Nephron progenitor cell (in vitro differentiated cells): ENCODE data around the gene PDE10A.

Experiments used
- DNase-seq: peaks from one replicate; pipeline ENCODE4 v3.0.0; 2021
- H3K27ac Mint-ChIP-seq: 2 replicates; pipeline ENCODE4 v1.8.0; 2021; ENCODE audit warnings: mild to moderate bottlenecking, moderate library complexity, mixed read lengths
- H3K27me3 Mint-ChIP-seq: 2 replicates; pipeline ENCODE4 v1.8.0; 2021; ENCODE audit warnings: mild to moderate bottlenecking, low read depth, mixed read lengths; ENCODE audit not compliant: poor library complexity
- H3K36me3 Mint-ChIP-seq: 2 replicates; pipeline ENCODE4 v1.8.0; 2021; ENCODE audit warnings: low read depth, mixed read lengths
- H3K4me1 Mint-ChIP-seq: 2 replicates; pipeline ENCODE4 v1.8.0; 2021; ENCODE audit warnings: mixed read lengths
- H3K4me3 Mint-ChIP-seq: 2 replicates; pipeline ENCODE4 v1.8.0; 2021; ENCODE audit warnings: mild to moderate bottlenecking, moderate library complexity, mixed read lengths
- H3K9me3 Mint-ChIP-seq: 2 replicates; pipeline ENCODE4 v1.8.0; 2021; ENCODE audit warnings: mild to moderate bottlenecking, moderate library complexity, mixed read lengths
- CTCF ChIP-seq: fragments of 200-600 bp; sonication (generic); IDR thresholded peaks from 2 replicates; pipeline ENCODE4 v1.5.0; 2021; ENCODE audit warnings: antibody characterized with exemption

Gene PDE10A

GRCh38 chr6:165685302-165685701 is 22.3 kb upstream of the PDE10A start:
- no peak for DNase-seq
- Mint-ChIP-seq H3K27me3 (peaks cover 11% of the 10 kb centered on the region), H3K9me3 (peaks cover 9% of the 10 kb centered on the region), H3K4me1 (peaks cover 23% of the 10 kb centered on the region), H3K36me3 (no peaks in the 10 kb centered on the region), H3K4me3 (no peak overlapping the region), H3K27ac (no peak overlapping the region)
- no peak for TF ChIP-seq CTCF

DNA sequence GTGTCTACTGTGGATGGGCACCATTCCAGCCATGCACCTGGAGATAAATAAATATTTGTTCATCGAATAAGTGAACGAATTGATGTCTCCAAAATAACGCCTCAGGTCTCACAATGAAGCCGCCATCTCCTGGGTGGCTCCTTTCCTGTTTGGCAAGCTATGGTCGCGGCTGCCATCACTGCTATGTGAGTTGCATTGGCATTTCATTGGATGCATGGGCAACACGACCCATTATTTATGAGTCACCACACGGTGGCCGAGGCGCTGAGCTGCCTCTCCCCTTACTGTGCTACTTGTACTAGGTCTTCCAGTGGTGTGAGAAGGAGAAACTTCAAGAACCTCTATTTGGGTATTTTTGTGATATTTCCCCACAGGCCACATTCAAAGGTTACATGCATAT is 21.3 kb upstream of the PDE10A start:
- Mint-ChIP-seq H3K27ac (no peak overlapping the region), H3K27me3 (peaks cover 10% of the 10 kb centered on the region), H3K9me3 (peaks cover 1% of the 10 kb centered on the region), H3K4me3 (no peak overlapping the region), H3K36me3 (no peaks in the 10 kb centered on the region), H3K4me1 (peaks cover 33% of the 10 kb centered on the region)
- DNase-seq, result no peak
- TF ChIP-seq CTCF, result no peak

- no peaks in the 10 kb centered on the region for H3K9me3 Mint-ChIP-seq
- no peak for DNase-seq
- H3K4me1 Mint-ChIP-seq, result peaks cover 44% of the 10 kb centered on the region
Observed at GRCh38 chr6:165680975-165681374, 17.9 kb upstream of the PDE10A start.

GRCh38 chr6:165679326-165679725 is 16.3 kb upstream of the PDE10A start:
- Mint-ChIP-seq H3K27ac (no peak overlapping the region), H3K4me3 (no peak overlapping the region), H3K27me3 (peaks cover 18% of the 10 kb centered on the region), H3K4me1 (peaks cover 52% of the 10 kb centered on the region), H3K36me3 (no peaks in the 10 kb centered on the region), H3K9me3 (no peaks in the 10 kb centered on the region)
- no peak for TF ChIP-seq CTCF
- DNase-seq, result peak; percentile 30

More at GRCh38 chr6:165680975-165681374, 17.9 kb upstream of the PDE10A start:
- no peak overlapping the region for H3K4me3 Mint-ChIP-seq
- no peak overlapping the region for H3K27ac Mint-ChIP-seq
- no peak for TF ChIP-seq CTCF
- H3K27me3 Mint-ChIP-seq, result peaks cover 23% of the 10 kb centered on the region
- no peaks in the 10 kb centered on the region for H3K36me3 Mint-ChIP-seq

DNA sequence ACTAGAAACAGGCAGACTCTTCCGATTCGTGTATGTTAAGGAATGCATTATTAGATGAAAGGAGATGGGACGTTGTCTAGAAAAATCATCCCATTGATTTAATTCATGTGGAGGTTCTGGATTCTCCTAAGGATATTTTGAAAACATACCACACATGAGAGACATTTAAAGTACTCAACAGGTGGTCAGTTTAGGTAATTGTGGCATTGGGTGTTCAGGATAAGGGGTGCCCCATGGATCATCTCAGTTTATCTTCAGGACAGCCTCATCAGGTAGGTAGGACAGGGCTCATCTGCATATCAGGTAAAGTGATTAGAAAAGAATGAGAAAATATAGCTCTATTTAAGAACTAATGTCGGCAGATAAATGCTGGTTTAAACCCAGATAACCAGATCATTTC is 15.9 kb upstream of the PDE10A start:
- Mint-ChIP-seq H3K4me3 (no peak overlapping the region), H3K9me3 (no peaks in the 10 kb centered on the region), H3K36me3 (no peaks in the 10 kb centered on the region), H3K4me1 (peaks cover 57% of the 10 kb centered on the region), H3K27me3 (peaks cover 18% of the 10 kb centered on the region), H3K27ac (no peak overlapping the region)
- TF ChIP-seq CTCF, result no peak
- no peak for DNase-seq

- Mint-ChIP-seq H3K27ac (peak overlapping the region; percentile 2), H3K9me3 (no peaks in the 10 kb centered on the region), H3K36me3 (no peaks in the 10 kb centered on the region), H3K4me3 (no peak overlapping the region), H3K4me1 (peaks cover 60% of the 10 kb centered on the region), H3K27me3 (peaks cover 18% of the 10 kb centered on the region)
- no peak for TF ChIP-seq CTCF
- DNase-seq, result no peak
Observed at GRCh38 chr6:165678429-165678828, 15.4 kb upstream of the PDE10A start.
